ENCODE measurements around the gene MAPK11.

- TF ChIP-seq CTCF (IDR thresholded peaks at IDR 0.05 in 2 of 3, conservative IDR thresholded peaks at IDR 0.05 in 1 of 3; ENCODE audit: control insufficient read depth in 2 of 3, extremely low read depth in 1 of 3, insufficient read depth in 1 of 3, low read depth in 3 of 3, low read length in 3 of 3): no peak
- no peak for TF ChIP-seq USF2 (IDR thresholded peaks at IDR 0.05; ENCODE audit: borderline replicate concordance, low read depth, low read length)
Observed at GRCh38 chr22:50232481-50233151, 37.6 kb downstream of the MAPK11 start.

Data from GM12878 (cell line).